Stimulated activated CD8-positive, alpha-beta memory T cell treated with anti-CD3 and anti-CD28 coated beads, Interleukin-12 subunit alpha, Interleukin-12 subunit beta, amount 100 ng/mL, for 24 hours (primary cell): ENCODE data around the gene ARRB1.

Source experiments
- DNase-seq: peaks from one replicate; pipeline ENCODE4 v3.0.0-alpha.2; 2020; ENCODE audit errors: extremely low read depth

ARRB1 gene

GRCh38 chr11:75249704-75250103 is 101.8 kb downstream of the ARRB1 start:
- DNase-seq: no peak

GRCh38 chr11:75248924-75249256 is 102.6 kb downstream of the ARRB1 start:
- DNase-seq: no peak

DNA sequence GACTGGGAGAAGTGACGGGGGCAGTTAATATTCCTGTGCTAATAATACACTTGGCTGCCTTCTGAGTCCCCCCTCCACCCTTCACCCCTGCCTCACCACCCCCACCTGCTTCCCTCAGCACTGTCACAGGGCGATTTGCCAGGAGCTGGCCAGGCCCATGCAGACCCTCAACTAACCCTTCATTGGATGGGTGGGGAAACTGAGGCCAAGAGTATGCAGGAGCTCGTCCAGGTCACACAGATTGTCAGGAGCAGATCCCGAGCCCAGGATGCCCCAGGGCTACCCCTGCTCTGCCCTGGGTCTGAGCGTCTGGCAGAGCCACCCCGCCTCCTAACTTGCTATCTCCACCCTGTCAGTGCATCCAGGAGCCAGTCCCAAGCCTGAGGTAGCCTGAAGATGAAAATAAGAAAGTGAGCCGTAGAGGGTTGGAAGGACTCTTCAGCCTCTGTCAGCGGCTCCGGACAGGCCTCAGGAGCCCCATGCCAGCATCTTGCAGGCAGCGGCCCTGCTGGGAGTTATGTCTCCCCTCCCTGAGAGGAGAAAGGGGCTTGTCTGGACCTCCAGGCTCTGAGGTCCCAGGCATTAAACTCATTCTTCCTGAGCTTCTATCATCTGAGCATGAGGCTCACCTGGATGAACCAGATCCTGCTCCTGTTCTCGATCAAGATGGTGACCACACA is 104.7 kb downstream of the ARRB1 start:
- no peak for DNase-seq

DNA sequence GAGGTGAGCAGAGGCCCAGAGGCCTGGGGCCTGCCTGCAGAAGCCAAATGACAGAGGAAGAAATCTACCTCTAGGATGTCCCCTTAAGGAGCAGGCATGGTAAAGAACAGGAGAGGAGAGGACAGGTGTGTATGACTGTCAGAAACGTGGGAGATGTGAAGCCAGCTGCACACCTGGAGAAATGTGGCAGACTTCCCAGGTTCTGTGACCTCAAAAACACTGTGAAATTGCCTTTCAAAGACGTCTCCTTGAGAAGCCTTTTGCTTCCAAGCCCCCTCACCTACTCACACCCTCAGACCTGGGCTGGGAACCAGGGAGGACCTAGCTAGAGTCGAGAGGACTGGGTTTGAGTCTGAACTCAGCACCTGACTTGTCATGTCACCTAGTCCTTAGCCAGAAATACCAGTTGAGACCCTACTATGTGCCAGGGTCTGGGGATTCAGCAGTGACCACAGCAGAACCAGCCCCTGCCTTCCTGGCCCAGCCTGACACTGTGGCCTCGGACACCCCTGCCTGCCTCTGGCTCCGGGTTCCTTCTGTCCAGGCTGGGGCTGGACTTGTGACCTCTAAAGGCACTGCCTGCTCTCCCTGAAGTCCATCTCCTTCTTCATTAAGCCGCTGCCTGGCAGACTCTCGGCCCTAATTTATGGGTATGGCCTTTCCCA is 105.3 kb downstream of the ARRB1 start:
- DNase-seq: no peak

- no peak for DNase-seq
Observed at GRCh38 chr11:75245356-75246005, 106.0 kb downstream of the ARRB1 start.

- no peak for DNase-seq
Observed at GRCh38 chr11:75244052-75244814, 107.2 kb downstream of the ARRB1 start.

- no peak for DNase-seq
Observed at GRCh38 chr11:75242722-75243600, 108.5 kb downstream of the ARRB1 start.

DNA sequence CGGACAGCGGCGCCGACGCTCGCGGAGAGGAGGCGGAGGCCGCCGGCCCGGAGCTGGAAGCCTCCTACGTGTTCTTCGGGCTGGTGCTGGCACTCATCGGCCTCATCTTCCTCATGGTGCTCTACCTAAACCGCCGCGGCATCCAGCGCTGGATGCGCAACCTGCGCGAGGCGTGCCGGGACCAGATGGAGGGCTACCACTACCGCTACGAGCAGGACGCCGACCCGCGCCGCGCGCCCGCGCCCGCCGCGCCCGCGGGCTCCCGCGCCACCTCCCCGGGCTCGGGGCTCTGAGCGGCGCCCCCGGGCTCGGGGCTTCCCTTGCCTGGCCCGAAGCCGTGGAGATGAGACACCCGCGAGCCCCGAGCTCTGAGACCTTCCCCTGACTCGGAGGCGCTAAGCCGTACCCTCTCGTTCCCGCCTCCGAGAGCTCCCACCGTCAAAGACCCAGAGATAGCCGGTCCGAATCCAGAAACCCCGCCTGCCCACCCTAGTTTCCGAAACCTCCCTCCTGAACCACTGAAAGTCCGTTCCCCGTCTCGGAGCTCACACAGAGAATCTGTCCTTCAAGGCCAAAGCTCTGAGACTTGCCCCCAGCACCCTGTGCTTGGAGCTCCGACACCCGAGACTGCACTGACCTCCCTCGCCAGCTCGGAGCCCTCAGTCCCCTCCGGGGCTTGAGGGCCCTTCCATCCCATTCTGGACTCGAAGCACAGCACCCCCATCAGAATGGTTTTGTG is 109.4 kb downstream of the ARRB1 start:
- no peak for DNase-seq

DNA sequence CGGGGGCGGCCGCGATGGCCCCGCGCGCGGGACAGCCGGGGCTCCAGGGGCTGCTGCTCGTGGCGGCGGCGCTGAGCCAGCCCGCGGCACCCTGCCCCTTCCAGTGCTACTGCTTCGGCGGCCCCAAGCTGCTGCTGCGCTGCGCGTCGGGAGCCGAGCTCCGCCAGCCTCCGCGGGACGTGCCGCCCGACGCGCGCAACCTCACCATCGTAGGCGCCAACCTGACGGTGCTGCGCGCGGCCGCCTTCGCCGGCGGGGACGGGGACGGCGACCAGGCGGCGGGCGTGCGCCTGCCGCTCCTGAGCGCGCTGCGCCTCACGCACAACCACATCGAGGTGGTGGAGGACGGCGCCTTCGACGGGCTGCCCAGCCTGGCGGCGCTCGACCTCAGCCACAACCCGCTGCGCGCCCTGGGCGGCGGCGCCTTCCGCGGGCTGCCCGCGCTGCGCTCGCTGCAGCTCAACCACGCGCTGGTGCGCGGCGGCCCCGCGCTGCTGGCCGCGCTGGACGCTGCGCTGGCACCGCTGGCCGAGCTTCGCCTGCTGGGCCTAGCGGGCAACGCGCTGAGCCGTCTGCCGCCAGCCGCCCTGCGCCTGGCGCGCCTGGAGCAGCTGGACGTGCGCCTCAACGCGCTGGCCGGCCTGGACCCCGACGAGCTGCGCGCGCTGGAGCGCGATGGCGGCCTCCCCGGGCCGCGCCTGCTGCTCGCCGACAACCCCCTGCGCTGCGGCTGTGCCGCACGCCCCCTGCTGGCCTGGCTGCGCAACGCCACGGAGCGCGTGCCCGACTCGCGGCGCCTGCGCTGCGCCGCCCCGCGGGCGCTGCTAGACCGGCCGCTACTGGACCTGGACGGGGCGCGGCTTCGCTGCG is 110.2 kb downstream of the ARRB1 start:
- peak; percentile 54 for DNase-seq

DNA sequence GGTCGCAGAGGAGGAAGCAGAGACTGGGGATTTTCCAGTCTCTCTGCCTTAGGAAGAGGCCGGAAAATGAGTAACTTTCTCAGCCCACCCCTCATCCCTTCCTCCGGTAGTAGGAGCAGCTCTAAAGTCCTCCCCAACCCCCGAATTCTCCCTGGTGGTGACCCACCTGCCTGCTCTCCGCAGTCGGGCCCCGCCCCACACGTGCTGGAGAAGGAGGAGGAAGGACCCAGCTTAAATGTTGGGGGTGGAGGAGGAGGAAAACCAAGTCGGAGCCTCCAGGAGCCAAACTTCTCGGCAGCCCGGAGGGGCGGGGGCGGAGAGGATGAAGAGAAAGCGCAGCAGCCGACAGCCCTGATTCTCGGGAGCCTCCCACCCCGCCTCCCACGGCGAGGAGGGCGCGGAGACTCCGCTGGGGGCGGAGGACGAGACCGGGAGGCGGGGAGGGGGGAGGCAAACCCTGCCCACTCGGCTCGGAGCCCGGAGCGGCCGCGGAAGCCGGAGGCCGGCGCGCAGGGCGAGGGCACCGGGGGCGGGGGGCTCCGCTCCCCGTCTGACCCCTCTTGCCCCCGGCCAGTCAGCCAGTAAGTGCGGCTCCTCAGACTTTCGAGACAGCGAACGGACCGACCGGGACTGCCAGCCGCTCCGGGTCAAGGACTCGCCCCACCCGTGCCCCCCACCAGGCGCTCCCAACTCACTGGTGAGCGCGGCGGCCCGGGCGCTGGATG is 111.0 kb downstream of the ARRB1 start, which contains the start of gene TPBGL:
TPBGL (plus strand) TSS at position 464 of the 725 bp plus-strand sequence. CDS start 276 bp downstream, outside the sequence.
- DNase-seq: no peak

DNA sequence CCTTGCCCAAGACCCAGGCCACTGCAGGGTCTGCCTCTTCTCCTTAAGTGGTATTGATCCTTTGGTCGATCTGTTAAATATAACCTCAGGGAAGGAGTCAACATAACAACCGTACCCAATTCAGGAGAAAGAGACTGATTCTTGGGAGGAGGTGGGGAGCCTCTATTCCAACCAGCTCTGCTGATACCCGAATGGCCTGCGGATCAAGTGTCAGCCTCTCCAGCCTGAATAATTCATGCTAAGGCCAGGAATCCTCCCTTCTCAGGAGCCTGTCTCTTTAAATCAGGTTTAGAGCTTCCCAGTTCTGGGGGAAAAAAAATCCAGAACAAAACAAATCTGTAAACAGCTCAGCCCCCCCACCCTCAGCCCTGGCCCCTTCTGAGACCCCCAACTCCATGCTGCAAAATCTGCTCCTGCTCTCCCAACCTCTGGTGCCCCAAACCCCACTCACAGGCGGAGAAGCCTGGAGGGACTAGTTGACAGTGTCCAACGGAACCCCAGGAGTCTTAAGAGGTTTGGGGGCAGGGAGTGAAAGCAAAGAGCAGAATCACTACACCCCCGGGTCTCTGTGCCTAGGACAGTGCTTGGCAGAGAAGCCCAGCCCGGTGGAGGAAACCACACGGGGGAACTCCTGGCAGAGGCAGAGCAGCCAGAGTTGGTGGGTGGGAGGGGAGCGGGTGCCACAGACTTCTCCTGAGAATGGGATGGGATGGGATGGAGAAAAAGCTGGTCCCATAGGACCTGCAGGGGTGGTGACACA is 111.8 kb downstream of the ARRB1 start:
- no peak for DNase-seq

DNA sequence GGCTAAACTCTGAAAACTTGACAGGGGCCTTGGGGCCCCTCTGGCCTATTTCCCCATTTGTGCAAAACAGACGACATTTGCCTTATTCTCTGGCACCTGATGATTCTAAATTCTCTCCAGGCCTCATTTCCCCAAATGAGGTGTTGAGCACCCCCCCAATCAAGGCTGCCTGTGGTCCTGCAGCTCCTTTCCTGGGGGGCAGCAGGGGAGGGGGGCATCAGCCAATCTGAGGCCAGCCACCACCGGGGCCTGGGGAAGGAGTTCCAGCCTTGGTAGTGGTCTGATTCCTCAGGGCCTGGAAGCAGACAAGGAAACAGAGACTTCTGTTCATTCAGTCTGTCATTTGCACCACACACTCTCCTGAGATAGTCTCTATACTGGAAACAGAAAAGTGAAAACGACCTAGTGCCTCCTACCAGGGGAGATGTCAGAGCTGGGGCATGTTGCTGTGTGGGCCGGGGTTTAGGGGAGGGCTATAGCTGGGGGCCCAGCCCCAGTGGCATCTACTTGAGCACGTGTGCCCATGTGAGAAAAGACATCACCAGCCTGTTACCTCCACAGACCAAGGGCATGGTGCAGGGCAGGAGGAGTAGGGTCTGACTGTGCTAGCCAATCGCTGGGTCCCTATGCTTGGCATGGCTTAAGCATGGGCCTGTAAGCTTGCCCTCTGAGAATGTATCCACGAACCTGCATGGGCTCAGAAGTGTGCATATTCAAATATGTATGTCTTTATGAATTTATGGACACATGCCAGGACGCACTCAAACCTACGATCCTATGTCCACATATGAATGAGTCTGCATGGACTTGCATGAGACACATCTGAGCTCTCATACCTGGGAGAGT is 112.6 kb downstream of the ARRB1 start:
- DNase-seq: no peak

DNA sequence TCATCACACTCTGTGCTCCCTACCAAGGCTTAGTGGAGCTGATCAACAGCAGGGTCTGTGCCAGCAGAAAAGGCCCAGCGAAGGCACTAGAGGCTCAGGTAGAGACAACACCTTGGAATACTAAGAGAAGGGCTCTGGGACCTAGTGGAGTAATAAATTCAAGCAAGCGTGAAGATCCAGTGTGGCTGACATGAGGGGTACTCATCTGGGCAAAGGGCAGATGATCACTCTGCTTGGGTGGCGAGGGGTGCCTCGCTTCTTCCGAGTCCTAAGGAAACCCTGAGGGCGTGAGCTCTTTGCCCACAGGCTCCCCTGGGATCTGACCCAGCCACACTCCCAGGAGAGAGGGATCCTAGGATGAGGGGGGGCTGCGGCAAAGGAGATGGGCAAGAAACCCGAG is 114.4 kb downstream of the ARRB1 start:
- no peak for DNase-seq

GRCh38 chr11:75236062-75236461 is 115.4 kb downstream of the ARRB1 start:
- DNase-seq: no peak

DNA sequence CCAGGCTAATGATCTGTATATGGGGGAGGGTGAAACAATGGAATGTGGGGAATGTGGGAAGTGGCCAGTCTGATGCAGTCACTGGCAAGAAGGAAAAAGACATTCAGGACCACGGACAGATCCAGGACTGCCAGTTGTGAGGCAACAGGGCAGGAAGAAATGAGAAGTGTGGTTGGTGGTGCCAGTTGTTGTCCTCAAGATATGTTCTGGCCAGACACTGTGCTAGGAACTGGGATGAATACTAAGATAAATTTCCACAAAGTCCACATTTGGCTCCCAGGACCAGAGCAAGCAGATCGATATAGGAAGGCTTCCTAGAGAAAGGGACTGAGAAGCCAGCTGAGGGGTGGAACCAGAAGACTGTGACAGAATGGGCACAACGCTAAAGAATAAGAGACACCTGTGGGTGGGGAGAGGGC is 117.7 kb downstream of the ARRB1 start:
- no peak for DNase-seq

- no peak for DNase-seq
Observed at GRCh38 chr11:75230621-75231020, 120.8 kb downstream of the ARRB1 start.

- DNase-seq: no peak
Observed at GRCh38 chr11:75229466-75229865, 122.0 kb downstream of the ARRB1 start.
